Left lung (tissue), 10 donors: Measurements from ENCODE around the gene GHDC. TPM values are rescaled to one million over a fixed set of nuclear protein-coding genes. Genes with fewer than 3 reads are reported as not detected.

ENCODE experiments used
- ATAC-seq: fragments of 200-7000 bp; cut with Tn5 transposase; one replicate; pipeline ENCODE4 v1.9.1; 2020; ENCODE audit warnings: moderate library complexity
- DNase-seq, 4 donors: peaks; one replicate each; pipeline ENCODE4 v3.0.0-alpha.2; 2013 to 2020
- H3K27ac ChIP-seq, 2 donors: fragments of 200-600 bp; sonication (generic) in 1 of 2; one replicate each; pipeline versions ENCODE4 v1.5.0 to v1.8.0; 2020 to 2021
- H3K27me3 ChIP-seq, 2 donors: fragments of 200-600 bp; sonication (generic) in 1 of 2; one replicate each; pipeline versions ENCODE4 v1.5.0 to v1.8.0; 2020 to 2021
- H3K36me3 ChIP-seq, 2 donors: fragments of 200-600 bp; sonication (generic) in 1 of 2; one replicate each; pipeline versions ENCODE4 v1.5.0 to v1.8.0; 2020 to 2021
- H3K4me1 ChIP-seq, 2 donors: fragments of 200-600 bp; one replicate each; pipeline ENCODE4 v1.8.0; 2021
- H3K4me3 ChIP-seq, 2 donors: fragments of 200-600 bp; sonication (generic) in 1 of 2; one replicate each; pipeline versions ENCODE4 v1.5.0 to v1.8.0; 2020 to 2021; ENCODE audit warnings: mild to moderate bottlenecking in 1 of 2
- H3K9me3 ChIP-seq, 2 donors: fragments of 200-600 bp; sonication (generic) in 1 of 2; one replicate each; pipeline versions ENCODE4 v1.5.0 to v1.8.0; 2020 to 2021
- intact Hi-C, 2 donors: fragments of 100-400 bp; cut with DNase I; formaldehyde crosslinking; loops; one replicate each; pipeline versions ENCODE4 v1.11.2 to v1.14.2; 2022
- polyA plus RNA-seq, 6 donors: library from polyadenylated mRNA; unstranded; fragments of 120-200 nt; gene quantifications; one replicate each; pipeline ENCODE4 v1.2.1, GENCODE V29; 2013; ENCODE audit not compliant: insufficient read length in 6 of 6
- total RNA-seq, 2 donors: library from RNA; stranded (reverse); fragmentation: NEBNext Ultra II Directional; extraction: Animal tissue kit (Norgen Biotek cat#: 25700); gene quantifications; one replicate each; pipeline ENCODE4 v1.2.1, GENCODE V29; 2021
- TF ChIP-seq, protein P1 (sequence below), 2 donors: fragments of 200-600 bp; sonication (generic) in 1 of 2; IDR thresholded peaks; one replicate each; pipeline versions ENCODE4 v1.5.0 to v1.8.0; 2021; ENCODE audit warnings: antibody characterized with exemption in 2 of 2
- donor health status: DM: no; HTN: yes; CAD: no.
- donor health status: DM: no; HTN: no; CAD: no.

The GHDC gene
- total and polyA plus RNA-seq, 8 donors = 16.0 to 25.8 (median 18.8) TPM

- H3K27me3 ChIP-seq = peaks cover 6 to 22% of the 10 kb centered on the region in 2 donors
- peaks cover 0 to 2% of the 10 kb centered on the region in 2 donors for H3K36me3 ChIP-seq
- no peak overlapping the region for H3K27ac ChIP-seq
- intact Hi-C loops = no loop called here
- no peak for ATAC-seq
- H3K9me3 ChIP-seq = no peaks in the 10 kb centered on the region
- no peak overlapping the region for H3K4me3 ChIP-seq
- DNase-seq = no peak
- TF ChIP-seq, protein P1, sequence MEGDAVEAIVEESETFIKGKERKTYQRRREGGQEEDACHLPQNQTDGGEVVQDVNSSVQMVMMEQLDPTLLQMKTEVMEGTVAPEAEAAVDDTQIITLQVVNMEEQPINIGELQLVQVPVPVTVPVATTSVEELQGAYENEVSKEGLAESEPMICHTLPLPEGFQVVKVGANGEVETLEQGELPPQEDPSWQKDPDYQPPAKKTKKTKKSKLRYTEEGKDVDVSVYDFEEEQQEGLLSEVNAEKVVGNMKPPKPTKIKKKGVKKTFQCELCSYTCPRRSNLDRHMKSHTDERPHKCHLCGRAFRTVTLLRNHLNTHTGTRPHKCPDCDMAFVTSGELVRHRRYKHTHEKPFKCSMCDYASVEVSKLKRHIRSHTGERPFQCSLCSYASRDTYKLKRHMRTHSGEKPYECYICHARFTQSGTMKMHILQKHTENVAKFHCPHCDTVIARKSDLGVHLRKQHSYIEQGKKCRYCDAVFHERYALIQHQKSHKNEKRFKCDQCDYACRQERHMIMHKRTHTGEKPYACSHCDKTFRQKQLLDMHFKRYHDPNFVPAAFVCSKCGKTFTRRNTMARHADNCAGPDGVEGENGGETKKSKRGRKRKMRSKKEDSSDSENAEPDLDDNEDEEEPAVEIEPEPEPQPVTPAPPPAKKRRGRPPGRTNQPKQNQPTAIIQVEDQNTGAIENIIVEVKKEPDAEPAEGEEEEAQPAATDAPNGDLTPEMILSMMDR (IDR thresholded peaks at IDR 0.05) = no peak
- H3K4me1 ChIP-seq = peaks cover 7 to 65% of the 10 kb centered on the region in 2 donors
Measured at GRCh38 chr17:42185621-42185930, 8.7 kb downstream of the GHDC start.

GRCh38 chr17:42184713-42185620, 9.3 kb downstream of the GHDC start, which contains the start of gene HCRT:
Gene HCRT (minus strand): TSS chr17:42185452. CDS start chr17:42185365, 87 bp downstream.
- Histone ChIP-seq H3K9me3 (no peaks in the 10 kb centered on the region), H3K27ac (peak within 1 kb of the TSS; percentile 69 to 87), H3K27me3 (peaks cover 12 to 28% of the 10 kb centered on the region in 2 donors), H3K4me1 (peaks cover 13 to 69% of the 10 kb centered on the region in 2 donors), H3K36me3 (no peaks in the 10 kb centered on the region), H3K4me3 (peak within 1 kb of the TSS; percentile 47 to 51)
- ATAC-seq (no peak), DNase-seq (no peak)
- intact Hi-C loops = no loop called here
- TF ChIP-seq, protein P1 (IDR thresholded peaks at IDR 0.05) = no peak

GRCh38 chr17:42183741-42184711, 10.3 kb downstream of the GHDC start:
- Histone ChIP-seq H3K27me3 (peaks cover 21 to 37% of the 10 kb centered on the region in 2 donors), H3K4me1 (peaks cover 14 to 73% of the 10 kb centered on the region in 2 donors), H3K36me3 (no peaks in the 10 kb centered on the region), H3K9me3 (no peaks in the 10 kb centered on the region), H3K4me3 (peak overlapping the region; percentile 47 to 51), H3K27ac (peak overlapping the region; percentile 69 to 87)
- TF ChIP-seq, protein P1 (IDR thresholded peaks at IDR 0.05) = peak; percentile 82 to 94
- DNase-seq = peak; percentile 60 to 95 (median 80)
- intact Hi-C loops = no loop called here
- ATAC-seq = peak; percentile 91

DNA sequence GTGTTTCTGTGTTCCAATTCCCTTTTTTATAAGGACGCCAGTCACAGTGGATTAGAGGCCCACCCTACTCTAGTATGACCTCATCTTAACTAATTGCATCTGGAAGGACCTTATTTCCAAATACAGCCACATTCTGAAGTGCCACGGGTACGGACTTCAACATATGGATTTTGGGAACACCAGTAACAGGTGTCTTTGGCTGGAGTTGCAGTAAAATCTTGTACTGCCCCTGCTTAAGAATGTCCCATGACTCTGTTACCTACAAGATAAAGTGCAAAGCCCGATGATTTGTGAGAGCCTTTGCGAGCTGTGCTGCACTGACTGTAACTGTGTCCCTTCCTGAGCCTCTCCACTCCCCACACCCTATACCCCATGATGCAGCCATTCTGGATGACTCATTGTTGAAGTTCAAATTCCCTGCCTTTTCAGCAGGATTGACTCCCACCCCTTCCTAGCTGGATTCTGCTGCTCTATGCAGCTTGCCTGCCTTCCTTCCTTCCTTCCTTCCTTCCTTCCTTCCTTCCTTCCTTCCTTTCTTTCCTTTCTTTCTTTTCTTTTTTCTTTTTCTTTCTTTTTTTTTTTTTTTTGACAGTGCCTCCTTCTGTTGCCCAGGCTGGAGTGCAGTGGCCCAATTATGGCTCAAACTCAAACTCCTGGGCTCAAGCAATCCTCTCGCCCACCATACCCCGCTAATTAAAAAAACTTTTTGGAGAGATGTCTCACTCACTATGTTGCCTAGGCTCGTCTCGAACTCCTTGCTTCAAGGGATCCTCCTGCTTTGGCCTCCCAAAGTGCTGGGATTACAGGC, 11.2 kb downstream of the GHDC start:
- no peaks in the 10 kb centered on the region for H3K36me3 ChIP-seq
- DNase-seq (no peak), ATAC-seq (peak; percentile 20)
- peak overlapping the region; percentile 47 to 51 for H3K4me3 ChIP-seq
- no peaks in the 10 kb centered on the region for H3K9me3 ChIP-seq
- intact Hi-C loops = no loop called here
- TF ChIP-seq, protein P1 (IDR thresholded peaks at IDR 0.05) = no peak
- H3K27ac ChIP-seq = peak overlapping the region; percentile 69 to 87
- H3K27me3 ChIP-seq = peaks cover 21 to 43% of the 10 kb centered on the region in 2 donors
- peaks cover 14 to 73% of the 10 kb centered on the region in 2 donors for H3K4me1 ChIP-seq
